ENCODE results near the gene C12orf42.

GRCh38 chr12:103348935-103349334 lies 146.8 kb downstream of the C12orf42 start:
- TF ChIP-seq CTCF (conservative IDR thresholded peaks at IDR 0.05 in 1 of 2, IDR thresholded peaks at IDR 0.05 in 1 of 2; ENCODE audit: extremely low read depth in 1 of 2, insufficient read depth in 1 of 2, low read depth in 1 of 2, low read length in 2 of 2) (no peak), EZH2 (IDR thresholded peaks at IDR 0.05; ENCODE audit: borderline replicate concordance, low read length) (no peak)

Measured in mammary epithelial cell (primary cell).